OCI-LY7 (cell line): ENCODE measurements around the gene MAPK8IP3. TPM values are rescaled to one million over a fixed set of nuclear protein-coding genes. Genes with fewer than 3 reads are reported as not detected.

Source experiments
- microRNA-seq: library from miRNA; unstranded; fragments of <30 nt; microRNA quantifications from one replicate; pipeline ENCODE4 v1.2.0, GENCODE V29; 2022; ENCODE audit warnings: borderline replicate concordance
- small RNA-seq: library from RNA; depleted of rRNA; stranded (forward); fragments of <200 nt; gene quantifications from one replicate; pipeline ENCODE3, GENCODE V24; 2014
- total RNA-seq, 2 experiments: library from RNA; depleted of rRNA in 1 of 2; stranded (reverse); fragments of >200 nt in 1 of 2; shearing (Covaris generic) in 1 of 2; gene quantifications; 2 replicates each; pipeline ENCODE4 v1.2.3, GENCODE V29; 2014 to 2022

MAPK8IP3 gene
- total RNA-seq, 2 experiments from 2014 or later = 114 to 130 TPM

Small RNAs within 50 kb of the gene (microRNA-seq; reads per million reads assigned to microRNA genes)
- not detected for gene MIR3177

Small RNAs within 50 kb of the gene (small RNA-seq; reads per million reads assigned to genes)
- gene MIR3177 = not detected

Other genes starting within 250 kb of the MAPK8IP3 start
- gene CLCN7, start 231.2 kb upstream of the MAPK8IP3 start, total RNA-seq (2014; rRNA removed; shearing (Covaris generic)) = 29.6 and 31.1 TPM in 2 replicates
- 60.3 and 62.4 TPM in 2 replicates for gene CLCN7, start 231.2 kb upstream of the MAPK8IP3 start, total RNA-seq (2022)
- not detected in 2 replicates for gene PTX4, start 217.3 kb upstream of the MAPK8IP3 start, total RNA-seq (2014; rRNA removed; shearing (Covaris generic))
- gene PTX4, start 217.3 kb upstream of the MAPK8IP3 start, total RNA-seq (2022) = not detected in 2 replicates
- 43.5 and 58.2 TPM in 2 replicates for gene TELO2, start 212.8 kb upstream of the MAPK8IP3 start, total RNA-seq (2014; rRNA removed; shearing (Covaris generic))
- 63.7 and 70.1 TPM in 2 replicates for gene TELO2, start 212.8 kb upstream of the MAPK8IP3 start, total RNA-seq (2022)
- not detected in 2 replicates for gene TMEM204, start 172.5 kb upstream of the MAPK8IP3 start, total RNA-seq (2014; rRNA removed; shearing (Covaris generic))
- not detected in 2 replicates for gene TMEM204, start 172.5 kb upstream of the MAPK8IP3 start, total RNA-seq (2022)
- gene IFT140, start 94.1 kb upstream of the MAPK8IP3 start, total RNA-seq (2014; rRNA removed; shearing (Covaris generic)) = 10.2 and 14.3 TPM in 2 replicates
- 21.2 and 21.9 TPM in 2 replicates for gene IFT140, start 94.1 kb upstream of the MAPK8IP3 start, total RNA-seq (2022)
- gene CRAMP1, start 93.8 kb upstream of the MAPK8IP3 start, total RNA-seq (2014; rRNA removed; shearing (Covaris generic)) = 9.1 and 10.5 TPM in 2 replicates
- 33.6 and 33.8 TPM in 2 replicates for gene CRAMP1, start 93.8 kb upstream of the MAPK8IP3 start, total RNA-seq (2022)
- gene JPT2, start 27.9 kb upstream of the MAPK8IP3 start, total RNA-seq (2014; rRNA removed; shearing (Covaris generic)) = 48.3 and 67.4 TPM in 2 replicates
- 75.2 and 80.3 TPM in 2 replicates for gene JPT2, start 27.9 kb upstream of the MAPK8IP3 start, total RNA-seq (2022)
- gene NME3, start 65.3 kb downstream of the MAPK8IP3 start, total RNA-seq (2014; rRNA removed; shearing (Covaris generic)) = 38.2 and 54.5 TPM in 2 replicates
- 30.6 and 34.8 TPM in 2 replicates for gene NME3, start 65.3 kb downstream of the MAPK8IP3 start, total RNA-seq (2022)
- 22.0 and 23.8 TPM in 2 replicates for gene EME2, start 66.6 kb downstream of the MAPK8IP3 start, total RNA-seq (2014; rRNA removed; shearing (Covaris generic))
- 48.5 and 51.8 TPM in 2 replicates for gene EME2, start 66.6 kb downstream of the MAPK8IP3 start, total RNA-seq (2022)
- gene MRPS34, start 66.9 kb downstream of the MAPK8IP3 start, total RNA-seq (2014; rRNA removed; shearing (Covaris generic)) = 170 and 190 TPM in 2 replicates
- 176 and 196 TPM in 2 replicates for gene MRPS34, start 66.9 kb downstream of the MAPK8IP3 start, total RNA-seq (2022)
- gene SPSB3, start 76.4 kb downstream of the MAPK8IP3 start, total RNA-seq (2014; rRNA removed; shearing (Covaris generic)) = 52.4 and 53.7 TPM in 2 replicates
- gene SPSB3, start 76.4 kb downstream of the MAPK8IP3 start, total RNA-seq (2022) = 33.6 and 39.5 TPM in 2 replicates
- gene NUBP2, start 76.8 kb downstream of the MAPK8IP3 start, total RNA-seq (2014; rRNA removed; shearing (Covaris generic)) = 70.5 and 94.9 TPM in 2 replicates
- gene NUBP2, start 76.8 kb downstream of the MAPK8IP3 start, total RNA-seq (2022) = 58.2 and 62.7 TPM in 2 replicates
- gene IGFALS, start 87.5 kb downstream of the MAPK8IP3 start, total RNA-seq (2014; rRNA removed; shearing (Covaris generic)) = 0.13 TPM in 1 of 2 replicates, not detected in the other
- gene IGFALS, start 87.5 kb downstream of the MAPK8IP3 start, total RNA-seq (2022) = 0.33 TPM in 1 of 2 replicates, not detected in the other
- gene HAGH, start 120.6 kb downstream of the MAPK8IP3 start, total RNA-seq (2014; rRNA removed; shearing (Covaris generic)) = 26.9 and 30.5 TPM in 2 replicates
- 29.9 and 36.8 TPM in 2 replicates for gene HAGH, start 120.6 kb downstream of the MAPK8IP3 start, total RNA-seq (2022)
- gene FAHD1, start 121.0 kb downstream of the MAPK8IP3 start, total RNA-seq (2014; rRNA removed; shearing (Covaris generic)) = 30.7 and 32.4 TPM in 2 replicates
- gene FAHD1, start 121.0 kb downstream of the MAPK8IP3 start, total RNA-seq (2022) = 13.7 and 15.1 TPM in 2 replicates
- not detected in 2 replicates for gene MEIOB, start 166.0 kb downstream of the MAPK8IP3 start, total RNA-seq (2014; rRNA removed; shearing (Covaris generic))
- gene MEIOB, start 166.0 kb downstream of the MAPK8IP3 start, total RNA-seq (2022) = not detected in 2 replicates
- gene HS3ST6, start 212.2 kb downstream of the MAPK8IP3 start, total RNA-seq (2014; rRNA removed; shearing (Covaris generic)) = not detected in 2 replicates
- gene HS3ST6, start 212.2 kb downstream of the MAPK8IP3 start, total RNA-seq (2022) = not detected in 2 replicates
- gene MSRB1, start 237.0 kb downstream of the MAPK8IP3 start, total RNA-seq (2014; rRNA removed; shearing (Covaris generic)) = 5.2 and 9.0 TPM in 2 replicates
- 17.6 and 18.0 TPM in 2 replicates for gene MSRB1, start 237.0 kb downstream of the MAPK8IP3 start, total RNA-seq (2022)
- gene RPL3L, start 248.5 kb downstream of the MAPK8IP3 start, total RNA-seq (2014; rRNA removed; shearing (Covaris generic)) = 0.35 TPM in 1 of 2 replicates, not detected in the other
- 0.63 and 0.72 TPM in 2 replicates for gene RPL3L, start 248.5 kb downstream of the MAPK8IP3 start, total RNA-seq (2022)